Measurements from ENCODE around the gene UBE2D2. TPM values are rescaled to one million over a fixed set of nuclear protein-coding genes. Genes with fewer than 3 reads are reported as not detected.
A peak's percentile ranks its signal among the peaks of the same experiment; 100 is the strongest.
"Not testable (repeated sequence)": the region's sequence is repeated elsewhere in the genome, so short reads cannot be mapped to it uniquely, and the experiment has no call there.

UBE2D2 gene
- total RNA-seq, 3 donors from 2014 or later = 139 to 145 (median 140) TPM

GRCh38 chr5:139605887-139606286 is 44.7 kb downstream of the UBE2D2 start:
- DNase-seq = no peak
- intact Hi-C loops (cut with DNase I, micrococcal nuclease) = no loop called here

DNA sequence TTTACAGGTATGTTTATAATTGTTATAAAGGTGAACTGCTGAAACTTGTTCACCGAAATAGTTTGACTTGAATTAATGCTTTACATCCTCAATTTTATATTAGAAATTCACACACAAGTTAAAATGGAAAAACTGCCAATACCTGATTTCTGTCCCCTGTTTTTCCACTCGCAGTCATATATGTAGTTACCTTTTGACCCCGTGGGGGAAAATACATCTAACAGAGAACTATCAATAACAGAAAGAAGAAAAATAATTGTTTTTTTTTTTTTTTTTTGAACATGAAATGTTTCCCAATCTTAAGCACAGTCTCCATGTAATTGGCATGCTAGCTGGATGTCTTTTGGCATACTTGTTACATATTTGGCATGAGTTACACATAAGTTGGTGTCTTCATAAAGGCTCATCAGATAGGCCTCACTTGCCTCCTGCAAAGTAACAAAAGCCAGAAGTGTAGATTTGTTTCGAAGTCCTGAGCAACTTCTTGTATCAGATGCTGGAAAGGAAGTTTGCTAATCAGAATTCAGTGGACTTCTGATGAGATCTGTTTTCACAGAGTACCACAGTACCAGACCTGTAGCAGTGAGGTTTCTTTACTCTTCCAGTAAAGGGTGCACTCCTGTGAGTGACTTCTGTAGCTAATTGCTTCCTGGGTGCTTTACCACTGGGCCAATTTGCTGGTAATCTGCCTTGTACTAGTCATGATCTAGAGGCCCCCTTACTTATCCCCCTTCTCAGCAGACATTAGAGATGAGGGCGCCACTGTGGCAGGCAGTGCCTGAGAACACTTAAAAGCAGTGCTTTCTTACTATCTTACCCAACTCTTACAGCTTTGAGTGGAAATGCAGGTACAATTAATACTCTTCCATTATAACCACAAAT is 50.8 kb downstream of the UBE2D2 start:
- Histone ChIP-seq H3K4me3 (no peak overlapping the region), H3K4me1 (ENCODE audit: low read depth) (peaks cover 13% of the 10 kb centered on the region), H3K36me3 (ENCODE audit: low read depth) (no peaks in the 10 kb centered on the region), H3K9me3 (no peaks in the 10 kb centered on the region)
- TF ChIP-seq, protein P1, sequence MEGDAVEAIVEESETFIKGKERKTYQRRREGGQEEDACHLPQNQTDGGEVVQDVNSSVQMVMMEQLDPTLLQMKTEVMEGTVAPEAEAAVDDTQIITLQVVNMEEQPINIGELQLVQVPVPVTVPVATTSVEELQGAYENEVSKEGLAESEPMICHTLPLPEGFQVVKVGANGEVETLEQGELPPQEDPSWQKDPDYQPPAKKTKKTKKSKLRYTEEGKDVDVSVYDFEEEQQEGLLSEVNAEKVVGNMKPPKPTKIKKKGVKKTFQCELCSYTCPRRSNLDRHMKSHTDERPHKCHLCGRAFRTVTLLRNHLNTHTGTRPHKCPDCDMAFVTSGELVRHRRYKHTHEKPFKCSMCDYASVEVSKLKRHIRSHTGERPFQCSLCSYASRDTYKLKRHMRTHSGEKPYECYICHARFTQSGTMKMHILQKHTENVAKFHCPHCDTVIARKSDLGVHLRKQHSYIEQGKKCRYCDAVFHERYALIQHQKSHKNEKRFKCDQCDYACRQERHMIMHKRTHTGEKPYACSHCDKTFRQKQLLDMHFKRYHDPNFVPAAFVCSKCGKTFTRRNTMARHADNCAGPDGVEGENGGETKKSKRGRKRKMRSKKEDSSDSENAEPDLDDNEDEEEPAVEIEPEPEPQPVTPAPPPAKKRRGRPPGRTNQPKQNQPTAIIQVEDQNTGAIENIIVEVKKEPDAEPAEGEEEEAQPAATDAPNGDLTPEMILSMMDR (IDR thresholded peaks at IDR 0.05) = no peak
- DNase-seq (no peak), ATAC-seq (peak; percentile 22)
- intact Hi-C loops (cut with DNase I, micrococcal nuclease) = no loop called here

More at GRCh38 chr5:139605887-139606286, 44.7 kb downstream of the UBE2D2 start:
- peaks cover 3% of the 10 kb centered on the region for H3K36me3 ChIP-seq (ENCODE audit: low read depth)
- no peak overlapping the region for H3K4me3 ChIP-seq
- TF ChIP-seq, protein P1 (IDR thresholded peaks at IDR 0.05) = no peak
- no peak for ATAC-seq
- H3K9me3 ChIP-seq = no peaks in the 10 kb centered on the region
- H3K4me1 ChIP-seq (ENCODE audit: low read depth) = peaks cover 23% of the 10 kb centered on the region

DNA sequence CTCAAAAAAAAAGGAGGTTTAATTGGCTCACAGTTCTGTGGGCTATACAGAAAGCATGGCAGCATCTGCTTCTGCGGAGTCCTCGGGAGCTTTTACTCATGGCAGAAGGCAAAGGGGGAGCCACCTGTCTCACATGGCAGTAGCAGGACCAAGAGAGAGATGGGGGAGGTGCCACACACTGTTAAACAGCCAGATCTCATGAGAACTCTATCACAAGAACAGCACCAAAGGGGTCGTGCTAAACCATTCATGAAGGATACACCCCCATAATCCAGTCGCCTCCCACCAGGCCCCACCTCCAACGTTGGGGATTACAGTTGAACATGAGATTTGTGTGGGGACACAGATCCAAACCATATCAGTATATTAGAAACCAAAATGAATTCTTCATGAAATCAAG is 58.7 kb downstream of the UBE2D2 start:
- ATAC-seq (no peak), DNase-seq (no peak)
- no peaks in the 10 kb centered on the region for H3K9me3 ChIP-seq
- H3K4me3 ChIP-seq = no peak overlapping the region
- no peaks in the 10 kb centered on the region for H3K4me1 ChIP-seq (ENCODE audit: low read depth)
- intact Hi-C loops (cut with DNase I, micrococcal nuclease) = no loop called here
- TF ChIP-seq, protein P1 (IDR thresholded peaks at IDR 0.05) = no peak
- no peaks in the 10 kb centered on the region for H3K36me3 ChIP-seq (ENCODE audit: low read depth)

- ATAC-seq; H3K9me3 ChIP-seq; H3K36me3 ChIP-seq (ENCODE audit: low read depth); intact Hi-C loops (cut with DNase I, micrococcal nuclease); DNase-seq; H3K4me3 ChIP-seq; H3K4me1 ChIP-seq (ENCODE audit: low read depth): not testable (repeated sequence)
Observed at GRCh38 chr5:139625398-139625797, 64.3 kb downstream of the UBE2D2 start.

DNA sequence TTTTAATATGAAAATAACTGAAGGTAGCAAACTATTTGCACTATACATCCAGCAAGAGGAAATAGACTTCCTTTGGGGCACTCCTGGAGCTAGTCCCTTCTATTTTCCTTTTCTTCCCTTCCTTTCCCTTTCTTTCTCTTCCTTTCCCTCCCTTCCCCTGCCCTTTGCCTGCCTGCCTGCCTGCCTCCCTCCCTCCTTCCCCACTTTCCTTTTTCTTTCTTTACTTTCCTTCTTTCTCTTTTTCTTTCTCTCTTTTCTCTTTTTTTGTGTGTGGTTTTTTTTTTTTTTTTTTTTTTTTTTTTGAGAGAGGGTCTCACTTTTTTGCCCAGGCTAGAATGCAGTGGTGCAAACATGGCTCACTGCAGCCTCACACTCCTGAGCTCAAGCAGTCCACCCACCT is 69.7 kb downstream of the UBE2D2 start:
- TF ChIP-seq, protein P1 (IDR thresholded peaks at IDR 0.05) = no peak
- Histone ChIP-seq H3K4me3 (no peak overlapping the region), H3K36me3 (ENCODE audit: low read depth) (no peaks in the 10 kb centered on the region), H3K9me3 (no peaks in the 10 kb centered on the region), H3K4me1 (ENCODE audit: low read depth) (peaks cover 18% of the 10 kb centered on the region)
- intact Hi-C loops (cut with DNase I, micrococcal nuclease) = loop anchor here (5.0 to 10.0 kb wide), 3 partner anchors 61 to 131 kb away; no protein-coding TSS in a partner anchor
- DNase-seq = no peak
- ATAC-seq = no peak

DNA sequence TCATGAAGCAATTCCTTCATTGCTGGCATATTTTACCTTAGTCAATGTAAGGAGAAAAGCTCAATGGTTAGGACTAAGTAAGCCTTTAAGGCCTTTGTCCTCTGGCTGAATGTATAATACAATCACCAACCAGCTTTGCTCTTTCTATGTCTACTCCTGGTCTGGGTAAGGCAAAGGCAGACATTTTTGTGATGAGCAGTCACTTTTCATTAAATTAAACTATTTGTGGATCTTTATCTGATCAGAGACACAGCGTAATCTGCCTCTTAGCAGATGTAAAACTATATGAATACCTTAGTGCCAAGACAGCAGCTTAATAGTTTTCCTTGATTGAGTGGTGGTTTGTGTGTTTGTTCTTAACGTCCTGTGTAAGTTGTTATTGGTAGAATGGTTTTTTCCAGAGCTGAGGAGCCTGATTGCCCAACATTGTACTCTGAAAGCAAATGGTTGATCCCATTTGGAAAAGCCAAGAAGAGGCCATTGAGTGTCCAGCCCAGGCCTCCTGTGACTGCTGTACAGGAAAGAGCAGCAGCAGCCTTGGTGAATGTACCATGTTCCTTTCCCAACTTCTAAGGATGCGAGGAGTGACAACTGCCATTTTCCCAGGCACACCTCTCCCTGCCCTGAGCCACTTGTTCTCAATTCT is 70.5 kb downstream of the UBE2D2 start:
- H3K36me3 ChIP-seq (ENCODE audit: low read depth) = no peaks in the 10 kb centered on the region
- intact Hi-C loops (cut with DNase I, micrococcal nuclease) = loop anchor here (2.0 to 10.0 kb wide), 4 partner anchors 61 to 133 kb away; no protein-coding TSS in a partner anchor
- ATAC-seq = no peak
- no peak for DNase-seq
- H3K4me1 ChIP-seq (ENCODE audit: low read depth) = peaks cover 26% of the 10 kb centered on the region
- no peak overlapping the region for H3K4me3 ChIP-seq
- no peaks in the 10 kb centered on the region for H3K9me3 ChIP-seq
- TF ChIP-seq, protein P1 (IDR thresholded peaks at IDR 0.05) = no peak
